ENCODE measurements around the gene DCUN1D2.
"Not testable (repeated sequence)": the region's sequence is repeated elsewhere in the genome, so short reads cannot be mapped to it uniquely, and the experiment has no call there.

DCUN1D2 gene

GRCh38 chr13:113461022-113461751, 29.3 kb downstream of the DCUN1D2 start:
- DNase-seq: no peak

GRCh38 chr13:113460599-113460998, 29.9 kb downstream of the DCUN1D2 start:
- DNase-seq: no peak

GRCh38 chr13:113460064-113460555, 30.4 kb downstream of the DCUN1D2 start:
- DNase-seq: no peak

- no peak for DNase-seq
Measured at GRCh38 chr13:113458253-113459065, 32.1 kb downstream of the DCUN1D2 start.

- no peak for DNase-seq
Measured at GRCh38 chr13:113457510-113457909, 33.0 kb downstream of the DCUN1D2 start.

- no peak for DNase-seq
Measured at GRCh38 chr13:113456116-113456702, 34.3 kb downstream of the DCUN1D2 start.

GRCh38 chr13:113455384-113455783, 35.1 kb downstream of the DCUN1D2 start:
- no peak for DNase-seq

GRCh38 chr13:113454936-113455335, 35.6 kb downstream of the DCUN1D2 start:
- DNase-seq: no peak

- DNase-seq: no peak
Measured at GRCh38 chr13:113452942-113453901, 37.3 kb downstream of the DCUN1D2 start, which contains the start of gene ADPRHL1. TSS of gene ADPRHL1 (minus strand) at chr13:113453488. CDS start at chr13:113453437, 51 bp downstream.

- no peak for DNase-seq
Measured at GRCh38 chr13:113452466-113452865, 38.0 kb downstream of the DCUN1D2 start.

- no peak for DNase-seq
Measured at GRCh38 chr13:113451951-113452421, 38.5 kb downstream of the DCUN1D2 start.

- not testable (repeated sequence) for DNase-seq
Measured at GRCh38 chr13:113450861-113451620, 39.5 kb downstream of the DCUN1D2 start.

- DNase-seq: not testable (repeated sequence)
Measured at GRCh38 chr13:113450348-113450744, 40.2 kb downstream of the DCUN1D2 start.

- DNase-seq: no peak
Measured at GRCh38 chr13:113449693-113450347, 40.7 kb downstream of the DCUN1D2 start.

GRCh38 chr13:113448885-113449692, 41.4 kb downstream of the DCUN1D2 start:
- peak; percentile 65 for DNase-seq

GRCh38 chr13:113448545-113448884, 42.0 kb downstream of the DCUN1D2 start:
- no peak for DNase-seq

- DNase-seq: no peak
Measured at GRCh38 chr13:113447596-113447995, 42.9 kb downstream of the DCUN1D2 start.

GRCh38 chr13:113446488-113446854, 44.0 kb downstream of the DCUN1D2 start:
- DNase-seq: no peak

- no peak for DNase-seq
Measured at GRCh38 chr13:113445791-113446487, 44.6 kb downstream of the DCUN1D2 start.
